Subcutaneous adipose tissue (tissue), 4 donors: ENCODE measurements around the gene SHMT2. TPM values are rescaled to one million over a fixed set of nuclear protein-coding genes. Genes with fewer than 3 reads are reported as not detected.

Experiments
- total RNA-seq, 4 donors: library from RNA; depleted of rRNA; stranded (reverse); fragments of >200 nt; gene quantifications; one replicate each; pipeline ENCODE4 v1.1.0, GENCODE V29; 2016
- TF ChIP-seq, protein P1 (sequence below): fragments of 450-650 bp; IDR thresholded peaks from one replicate; pipeline ENCODE4 v1.5.1; 2016; ENCODE audit warnings: low read depth, mild to moderate bottlenecking, control low read depth, antibody characterized with exemption, moderate library complexity

SHMT2 gene
- total RNA-seq, 4 donors from 2014 or later: 19.1 to 41.6 (median 32.7) TPM

DNA sequence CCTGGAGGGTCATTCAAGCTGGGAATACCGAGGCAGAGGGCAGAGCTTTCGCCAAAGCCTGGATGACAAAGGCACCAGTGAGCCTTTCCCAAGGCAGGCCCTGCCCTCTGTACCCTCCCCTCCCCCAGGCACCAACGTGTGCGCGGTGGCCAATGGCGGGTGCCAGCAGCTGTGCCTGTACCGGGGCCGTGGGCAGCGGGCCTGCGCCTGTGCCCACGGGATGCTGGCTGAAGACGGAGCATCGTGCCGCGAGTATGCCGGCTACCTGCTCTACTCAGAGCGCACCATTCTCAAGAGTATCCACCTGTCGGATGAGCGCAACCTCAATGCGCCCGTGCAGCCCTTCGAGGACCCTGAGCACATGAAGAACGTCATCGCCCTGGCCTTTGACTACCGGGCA is 44.1 kb upstream of the SHMT2 start:
- TF ChIP-seq, protein P1, sequence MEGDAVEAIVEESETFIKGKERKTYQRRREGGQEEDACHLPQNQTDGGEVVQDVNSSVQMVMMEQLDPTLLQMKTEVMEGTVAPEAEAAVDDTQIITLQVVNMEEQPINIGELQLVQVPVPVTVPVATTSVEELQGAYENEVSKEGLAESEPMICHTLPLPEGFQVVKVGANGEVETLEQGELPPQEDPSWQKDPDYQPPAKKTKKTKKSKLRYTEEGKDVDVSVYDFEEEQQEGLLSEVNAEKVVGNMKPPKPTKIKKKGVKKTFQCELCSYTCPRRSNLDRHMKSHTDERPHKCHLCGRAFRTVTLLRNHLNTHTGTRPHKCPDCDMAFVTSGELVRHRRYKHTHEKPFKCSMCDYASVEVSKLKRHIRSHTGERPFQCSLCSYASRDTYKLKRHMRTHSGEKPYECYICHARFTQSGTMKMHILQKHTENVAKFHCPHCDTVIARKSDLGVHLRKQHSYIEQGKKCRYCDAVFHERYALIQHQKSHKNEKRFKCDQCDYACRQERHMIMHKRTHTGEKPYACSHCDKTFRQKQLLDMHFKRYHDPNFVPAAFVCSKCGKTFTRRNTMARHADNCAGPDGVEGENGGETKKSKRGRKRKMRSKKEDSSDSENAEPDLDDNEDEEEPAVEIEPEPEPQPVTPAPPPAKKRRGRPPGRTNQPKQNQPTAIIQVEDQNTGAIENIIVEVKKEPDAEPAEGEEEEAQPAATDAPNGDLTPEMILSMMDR: no peak

- TF ChIP-seq, protein P1: no peak
Observed at GRCh38 chr12:57185906-57186508, 43.5 kb upstream of the SHMT2 start.

DNA sequence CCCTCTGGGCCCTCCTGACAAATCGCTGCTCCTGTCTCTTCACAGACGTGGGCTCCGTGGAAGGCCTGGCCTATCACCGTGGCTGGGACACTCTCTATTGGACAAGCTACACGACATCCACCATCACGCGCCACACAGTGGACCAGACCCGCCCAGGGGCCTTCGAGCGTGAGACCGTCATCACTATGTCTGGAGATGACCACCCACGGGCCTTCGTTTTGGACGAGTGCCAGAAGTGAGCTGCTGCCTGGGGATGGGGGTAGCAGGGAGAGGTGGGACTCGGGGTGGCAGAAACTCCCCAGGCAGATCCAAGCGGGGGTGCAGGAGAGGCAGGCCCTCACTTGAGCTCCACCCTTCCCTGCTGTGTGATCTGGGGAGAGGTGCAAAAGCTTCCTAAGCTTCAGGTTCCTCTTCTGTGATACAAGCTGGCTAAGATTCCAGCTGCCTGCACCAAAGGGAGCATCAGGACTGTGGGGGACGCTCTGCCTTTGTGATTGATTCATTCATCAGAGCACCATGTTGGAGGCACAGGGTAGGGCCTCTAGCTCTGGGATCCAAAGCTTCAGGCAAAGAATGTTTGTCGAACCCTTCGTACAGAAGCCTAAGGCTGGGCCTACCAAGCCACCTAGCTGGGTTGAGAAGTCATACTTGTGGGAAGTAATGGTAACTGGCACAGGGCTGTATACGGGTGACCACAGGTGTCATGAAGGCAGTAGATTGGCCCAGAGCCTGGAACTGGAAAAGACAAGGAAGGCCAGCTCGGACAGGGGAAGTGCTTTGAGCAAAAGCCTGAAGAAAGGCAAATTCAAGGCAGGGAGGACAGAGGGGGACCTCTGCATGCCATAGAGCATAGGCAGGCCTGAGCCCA is 42.1 kb upstream of the SHMT2 start:
- TF ChIP-seq, protein P1: no peak

DNA sequence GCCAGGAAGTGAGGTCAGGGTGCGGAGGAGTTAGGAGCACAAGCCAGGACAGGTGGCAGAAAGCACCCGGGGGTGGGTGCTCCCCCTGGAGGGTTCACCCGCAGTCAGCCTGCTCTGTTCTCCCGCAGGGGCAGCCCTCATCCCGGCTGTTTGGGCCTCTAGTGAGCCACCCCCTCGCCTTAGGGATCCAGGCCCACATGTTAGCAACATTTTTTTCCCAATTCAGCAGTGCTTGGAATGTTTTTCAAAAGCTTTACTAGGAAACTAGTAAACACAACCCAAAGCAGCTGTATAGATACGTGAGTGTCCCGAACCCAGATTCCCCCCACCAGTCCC is 41.5 kb upstream of the SHMT2 start:
- TF ChIP-seq, protein P1: no peak

- TF ChIP-seq, protein P1: no peak
Observed at GRCh38 chr12:57190037-57190436, 39.5 kb upstream of the SHMT2 start.

GRCh38 chr12:57190821-57191220 is 38.7 kb upstream of the SHMT2 start:
- TF ChIP-seq, protein P1: no peak

DNA sequence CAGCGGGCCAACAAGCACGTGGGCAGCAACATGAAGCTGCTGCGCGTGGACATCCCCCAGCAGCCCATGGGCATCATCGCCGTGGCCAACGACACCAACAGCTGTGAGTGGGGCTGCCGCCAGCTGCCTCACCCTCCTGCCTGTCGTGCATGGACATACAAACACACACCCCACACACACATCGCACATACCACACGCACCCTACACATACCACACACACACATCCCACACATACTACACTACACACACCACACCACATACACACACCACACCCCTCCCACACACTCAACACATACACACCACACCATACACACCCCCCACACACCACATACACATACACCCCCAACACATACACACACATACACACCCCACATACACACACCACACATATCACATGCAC is 38.1 kb upstream of the SHMT2 start:
- TF ChIP-seq, protein P1: no peak
